GM19397 (cell line): ENCODE data around the gene MCC.
A peak's percentile ranks its signal among the peaks of the same experiment; 100 is the strongest.
"Not testable (repeated sequence)": the region's sequence is repeated elsewhere in the genome, so short reads cannot be mapped to it uniquely, and the experiment has no call there.

Source experiments
- ATAC-seq: cut with Tn5 transposase; IDR thresholded peaks from one replicate; pipeline ENCODE4 v1.9.1; 2021; ENCODE audit warnings: mild to moderate bottlenecking, moderate library complexity; ENCODE audit not compliant: unreplicated experiment

The MCC gene

GRCh38 chr5:113427871-113428574 lies 60.2 kb downstream of the MCC start:
- ATAC-seq = no peak

- no peak for ATAC-seq
These were observed 62.3 kb downstream of the MCC start for GRCh38 chr5:113425909-113426308.

- no peak for ATAC-seq
These were observed 66.6 kb downstream of the MCC start for GRCh38 chr5:113421693-113422092.

- no peak for ATAC-seq
These were observed 82.7 kb downstream of the MCC start for GRCh38 chr5:113405530-113405929.

- no peak for ATAC-seq
These were observed 84.0 kb downstream of the MCC start for GRCh38 chr5:113404269-113404668.

- ATAC-seq = not testable (repeated sequence)
These were observed 90.3 kb downstream of the MCC start for GRCh38 chr5:113397986-113398385.

- ATAC-seq = no peak
These were observed 91.2 kb downstream of the MCC start for GRCh38 chr5:113397046-113397445.

- ATAC-seq = no peak
These were observed 93.6 kb downstream of the MCC start for GRCh38 chr5:113394658-113395057.

GRCh38 chr5:113390224-113390623 lies 98.0 kb downstream of the MCC start:
- no peak for ATAC-seq

- no peak for ATAC-seq
These were observed 99.1 kb downstream of the MCC start for GRCh38 chr5:113389116-113389515.

GRCh38 chr5:113387844-113388243 lies 100.4 kb downstream of the MCC start:
- ATAC-seq = no peak

GRCh38 chr5:113384782-113385285 lies 103.4 kb downstream of the MCC start:
- ATAC-seq = no peak

GRCh38 chr5:113382731-113383130 lies 105.5 kb downstream of the MCC start:
- no peak for ATAC-seq

- ATAC-seq = no peak
These were observed 106.5 kb downstream of the MCC start for GRCh38 chr5:113381791-113382190.

GRCh38 chr5:113380807-113381326 lies 107.4 kb downstream of the MCC start:
- no peak for ATAC-seq

- no peak for ATAC-seq
These were observed 108.1 kb downstream of the MCC start for GRCh38 chr5:113379936-113380806.

- ATAC-seq = peak; percentile 70
These were observed 109.2 kb downstream of the MCC start for GRCh38 chr5:113378959-113379541.

GRCh38 chr5:113378514-113378913 lies 109.7 kb downstream of the MCC start:
- ATAC-seq = no peak

- no peak for ATAC-seq
These were observed 110.2 kb downstream of the MCC start for GRCh38 chr5:113378081-113378480.

GRCh38 chr5:113376640-113377039 lies 111.6 kb downstream of the MCC start:
- no peak for ATAC-seq

GRCh38 chr5:113375480-113376060 lies 112.7 kb downstream of the MCC start:
- ATAC-seq = no peak
